ENCODE results near the gene IL17C.

DNA sequence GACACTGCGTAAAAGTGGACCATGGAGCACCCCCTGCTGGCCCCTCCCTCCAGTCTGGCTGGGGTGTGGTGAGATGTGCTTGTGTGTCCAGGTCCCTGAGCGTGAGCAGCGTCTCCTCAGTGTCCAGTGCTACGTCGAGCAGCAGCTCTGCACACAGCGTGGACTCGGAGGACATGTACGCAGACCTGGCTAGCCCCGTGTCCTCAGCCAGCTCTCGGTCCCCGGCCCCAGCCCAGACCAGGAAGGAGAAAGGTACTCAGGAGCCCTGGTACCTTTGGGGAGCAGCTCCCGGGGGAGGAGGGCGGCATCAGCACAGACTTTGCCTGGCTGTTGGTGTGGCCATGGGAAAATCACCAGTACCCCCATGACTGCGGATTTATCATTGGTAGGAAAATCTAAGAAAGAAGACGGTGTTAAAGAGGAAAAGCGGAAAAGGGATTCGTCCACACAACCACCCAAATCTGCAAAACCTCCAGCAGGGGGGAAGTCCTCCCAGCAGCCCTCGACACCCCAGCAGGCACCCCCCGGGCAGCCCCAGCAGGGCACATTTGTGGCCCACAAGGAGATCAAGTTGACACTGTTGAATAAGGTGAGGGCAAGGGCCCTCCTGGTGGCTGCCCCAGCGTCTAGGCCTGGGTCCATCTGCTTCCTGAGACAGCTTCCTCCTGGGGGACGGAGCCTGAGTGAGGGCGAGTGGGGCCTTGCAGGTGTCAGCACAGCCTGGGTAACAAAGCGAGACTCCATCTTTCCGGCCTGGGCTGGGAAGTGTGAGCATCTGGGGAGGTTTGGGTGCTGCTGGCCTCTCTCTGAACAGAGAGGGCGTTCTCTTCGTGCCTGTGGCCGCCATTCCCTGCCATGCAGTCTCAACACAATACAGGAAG is 10.6 kb upstream of the IL17C start:
- TF ChIP-seq, protein P1, sequence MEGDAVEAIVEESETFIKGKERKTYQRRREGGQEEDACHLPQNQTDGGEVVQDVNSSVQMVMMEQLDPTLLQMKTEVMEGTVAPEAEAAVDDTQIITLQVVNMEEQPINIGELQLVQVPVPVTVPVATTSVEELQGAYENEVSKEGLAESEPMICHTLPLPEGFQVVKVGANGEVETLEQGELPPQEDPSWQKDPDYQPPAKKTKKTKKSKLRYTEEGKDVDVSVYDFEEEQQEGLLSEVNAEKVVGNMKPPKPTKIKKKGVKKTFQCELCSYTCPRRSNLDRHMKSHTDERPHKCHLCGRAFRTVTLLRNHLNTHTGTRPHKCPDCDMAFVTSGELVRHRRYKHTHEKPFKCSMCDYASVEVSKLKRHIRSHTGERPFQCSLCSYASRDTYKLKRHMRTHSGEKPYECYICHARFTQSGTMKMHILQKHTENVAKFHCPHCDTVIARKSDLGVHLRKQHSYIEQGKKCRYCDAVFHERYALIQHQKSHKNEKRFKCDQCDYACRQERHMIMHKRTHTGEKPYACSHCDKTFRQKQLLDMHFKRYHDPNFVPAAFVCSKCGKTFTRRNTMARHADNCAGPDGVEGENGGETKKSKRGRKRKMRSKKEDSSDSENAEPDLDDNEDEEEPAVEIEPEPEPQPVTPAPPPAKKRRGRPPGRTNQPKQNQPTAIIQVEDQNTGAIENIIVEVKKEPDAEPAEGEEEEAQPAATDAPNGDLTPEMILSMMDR (IDR thresholded peaks at IDR 0.05; ENCODE audit: insufficient read depth, low read length, poor library complexity, severe bottlenecking), result no peak
- no peak for TF ChIP-seq EZH2phosphoT487 (conservative IDR thresholded peaks at IDR 0.05; ENCODE audit: low read length)

Measured in SU-DHL-6 (cell line).